ENCODE data around the gene CAPN2.
A peak's percentile ranks its signal among the peaks of the same experiment; 100 is the strongest.
"Not testable (repeated sequence)": the region's sequence is repeated elsewhere in the genome, so short reads cannot be mapped to it uniquely, and the experiment has no call there.

CAPN2 gene

GRCh38 chr1:223717123-223717522 is 4.8 kb downstream of the CAPN2 start:
- DNase-seq (ENCODE audit: low read depth in 2 of 2), result no peak

GRCh38 chr1:223717695-223718363 is 5.5 kb downstream of the CAPN2 start:
- DNase-seq (ENCODE audit: low read depth in 2 of 2), result no peak

GRCh38 chr1:223718850-223719249 is 6.5 kb downstream of the CAPN2 start:
- no peak for DNase-seq (ENCODE audit: low read depth in 2 of 2)

GRCh38 chr1:223720971-223721591 is 8.7 kb downstream of the CAPN2 start:
- no peak for DNase-seq (ENCODE audit: low read depth in 2 of 2)

DNA sequence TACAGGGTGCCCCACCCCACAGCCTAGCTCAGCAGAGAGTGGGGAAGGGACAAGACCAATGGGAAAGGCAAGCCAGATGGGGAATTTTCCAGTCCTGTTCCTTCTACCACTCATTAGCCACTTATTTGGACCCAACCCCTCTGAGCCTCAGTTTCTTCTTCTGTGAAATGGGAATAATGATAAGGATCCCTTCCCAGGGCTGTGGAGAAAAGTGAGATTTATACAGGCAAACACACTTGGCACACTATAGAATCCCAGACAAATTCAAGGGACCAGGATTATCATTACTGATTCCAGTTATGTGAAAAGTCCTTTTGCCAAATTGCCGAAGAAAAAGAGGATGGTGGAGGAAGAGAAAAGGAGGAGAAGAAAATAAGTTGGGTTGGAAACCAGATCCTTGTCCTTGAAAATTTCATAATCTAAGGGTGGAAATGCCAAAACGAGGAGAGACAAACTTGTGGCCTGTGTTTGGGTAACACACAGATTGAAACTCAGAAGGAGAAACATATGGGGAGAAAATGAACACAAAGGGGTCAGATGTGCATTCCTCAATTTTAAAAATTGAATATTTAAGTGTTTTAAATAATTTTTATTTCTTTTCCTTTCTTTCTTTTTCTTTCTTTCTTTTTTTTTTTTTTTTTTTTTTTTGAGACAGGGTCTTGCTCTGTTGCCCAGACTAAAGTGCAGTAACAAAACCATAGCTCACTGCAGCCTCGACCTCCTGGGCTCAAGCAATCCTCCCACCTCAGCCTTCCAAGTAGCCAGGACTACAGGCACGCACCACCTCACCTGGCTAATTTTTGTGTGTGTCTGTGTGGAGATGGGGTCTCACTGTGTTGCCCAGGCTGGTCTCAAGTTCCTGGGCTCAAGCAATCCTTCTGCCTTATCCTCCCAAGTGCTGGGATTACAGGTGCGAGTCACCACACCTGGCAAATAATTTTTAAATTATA is 9.6 kb downstream of the CAPN2 start:
- no peak for DNase-seq (ENCODE audit: low read depth in 2 of 2)

- no peak for DNase-seq (ENCODE audit: low read depth in 2 of 2)
These were observed 11.1 kb downstream of the CAPN2 start for GRCh38 chr1:223723351-223723904.

DNA sequence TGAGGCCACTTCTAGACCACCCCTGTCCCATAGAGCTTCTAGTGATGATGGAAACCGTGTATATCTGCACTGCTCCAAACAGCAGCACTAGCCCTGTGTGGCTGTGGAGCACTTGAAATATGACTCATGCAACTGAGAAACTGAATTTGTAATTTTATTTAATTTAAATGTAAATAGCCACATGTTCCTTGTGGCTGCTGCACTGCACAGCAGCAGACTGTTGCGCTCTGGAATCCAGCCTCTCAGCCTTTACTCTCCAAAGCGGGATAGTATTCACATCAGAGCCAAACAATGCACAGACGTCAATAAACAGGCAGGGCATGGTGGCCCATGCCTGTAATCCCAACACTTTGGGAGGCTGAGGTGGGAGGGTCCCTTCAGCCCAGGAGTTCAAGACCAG is 12.0 kb downstream of the CAPN2 start:
- no peak for DNase-seq (ENCODE audit: low read depth in 2 of 2)

- DNase-seq (ENCODE audit: low read depth in 2 of 2), result no peak
These were observed 13.2 kb downstream of the CAPN2 start for GRCh38 chr1:223725578-223725977.

DNA sequence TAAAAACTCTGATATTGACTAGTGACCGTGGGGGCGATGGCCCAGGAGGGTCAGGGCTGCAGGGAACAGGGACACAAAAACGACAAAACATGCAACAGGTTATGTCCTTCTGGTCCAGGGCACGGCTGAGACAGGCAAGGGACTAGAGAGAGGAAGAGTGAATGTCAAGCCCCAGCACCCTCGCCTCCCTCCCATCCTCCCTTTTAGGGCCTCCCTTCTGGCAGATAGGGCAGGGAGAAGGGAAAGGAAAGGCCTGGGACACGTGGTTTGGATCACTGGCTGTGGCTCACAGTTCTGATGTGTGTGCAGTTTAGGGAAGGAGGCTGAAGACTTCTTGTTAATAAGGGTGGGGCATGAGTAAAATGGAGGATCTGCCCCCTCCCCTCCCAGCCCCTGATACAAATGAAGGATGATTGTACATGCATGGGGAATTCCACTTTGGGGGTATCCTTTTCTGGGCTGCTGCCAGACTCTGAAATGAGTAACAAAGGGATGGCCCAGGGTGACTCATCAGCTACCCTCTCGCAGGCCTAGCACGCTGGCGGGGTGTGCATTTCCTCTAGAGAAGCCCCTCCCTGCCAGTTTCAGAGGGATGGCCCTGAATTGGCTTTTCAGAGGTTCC is 14.2 kb downstream of the CAPN2 start:
- DNase-seq (ENCODE audit: low read depth in 2 of 2), result peak; percentile 68 to 82

DNA sequence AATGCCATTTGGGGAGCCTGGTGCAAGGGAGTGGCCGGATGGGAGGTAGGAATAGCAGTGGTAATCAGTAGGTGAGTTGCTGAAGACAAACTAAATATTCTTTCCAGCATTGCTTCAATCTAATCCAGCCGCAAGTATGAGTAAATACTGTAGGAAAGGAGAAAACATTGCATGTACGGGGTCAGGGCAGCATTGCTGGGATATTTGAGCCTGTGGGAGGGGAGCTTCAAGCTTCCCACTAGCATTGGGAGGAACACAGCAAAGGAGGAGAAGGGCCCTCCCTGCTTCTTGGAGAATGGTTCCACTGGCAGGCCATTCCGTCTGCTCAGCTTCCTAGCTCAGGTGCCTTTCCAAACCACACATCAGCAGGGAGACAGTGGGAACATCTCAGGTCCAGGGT is 15.2 kb downstream of the CAPN2 start:
- DNase-seq (ENCODE audit: low read depth in 2 of 2), result no peak

DNA sequence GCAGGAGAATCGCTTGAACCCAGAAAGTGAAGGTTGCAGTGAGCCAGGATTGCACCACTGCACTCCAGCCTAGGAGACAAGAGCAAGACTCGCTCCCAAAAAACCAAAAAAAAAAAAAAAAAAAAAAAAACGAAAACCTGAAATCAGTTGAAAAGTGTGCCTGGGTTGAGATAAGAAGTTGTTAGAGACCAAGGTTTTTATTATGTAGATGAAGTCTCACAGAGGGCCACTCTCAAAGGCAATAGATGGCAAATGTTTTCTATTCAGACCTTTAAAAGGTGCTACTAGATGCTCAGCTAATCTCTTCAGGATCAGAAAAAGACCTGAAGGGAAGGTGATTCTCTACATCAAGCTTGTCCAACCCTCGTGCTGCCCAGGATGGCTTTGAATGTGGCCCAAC is 17.6 kb downstream of the CAPN2 start:
- no peak for DNase-seq (ENCODE audit: low read depth in 2 of 2)

- no peak for DNase-seq (ENCODE audit: low read depth in 2 of 2)
These were observed 18.3 kb downstream of the CAPN2 start for GRCh38 chr1:223730479-223731132.

GRCh38 chr1:223731133-223731770 is 18.9 kb downstream of the CAPN2 start:
- no peak for DNase-seq (ENCODE audit: low read depth in 2 of 2)

- no peak for DNase-seq (ENCODE audit: low read depth in 2 of 2)
These were observed 20.9 kb downstream of the CAPN2 start for GRCh38 chr1:223732993-223733798.

DNA sequence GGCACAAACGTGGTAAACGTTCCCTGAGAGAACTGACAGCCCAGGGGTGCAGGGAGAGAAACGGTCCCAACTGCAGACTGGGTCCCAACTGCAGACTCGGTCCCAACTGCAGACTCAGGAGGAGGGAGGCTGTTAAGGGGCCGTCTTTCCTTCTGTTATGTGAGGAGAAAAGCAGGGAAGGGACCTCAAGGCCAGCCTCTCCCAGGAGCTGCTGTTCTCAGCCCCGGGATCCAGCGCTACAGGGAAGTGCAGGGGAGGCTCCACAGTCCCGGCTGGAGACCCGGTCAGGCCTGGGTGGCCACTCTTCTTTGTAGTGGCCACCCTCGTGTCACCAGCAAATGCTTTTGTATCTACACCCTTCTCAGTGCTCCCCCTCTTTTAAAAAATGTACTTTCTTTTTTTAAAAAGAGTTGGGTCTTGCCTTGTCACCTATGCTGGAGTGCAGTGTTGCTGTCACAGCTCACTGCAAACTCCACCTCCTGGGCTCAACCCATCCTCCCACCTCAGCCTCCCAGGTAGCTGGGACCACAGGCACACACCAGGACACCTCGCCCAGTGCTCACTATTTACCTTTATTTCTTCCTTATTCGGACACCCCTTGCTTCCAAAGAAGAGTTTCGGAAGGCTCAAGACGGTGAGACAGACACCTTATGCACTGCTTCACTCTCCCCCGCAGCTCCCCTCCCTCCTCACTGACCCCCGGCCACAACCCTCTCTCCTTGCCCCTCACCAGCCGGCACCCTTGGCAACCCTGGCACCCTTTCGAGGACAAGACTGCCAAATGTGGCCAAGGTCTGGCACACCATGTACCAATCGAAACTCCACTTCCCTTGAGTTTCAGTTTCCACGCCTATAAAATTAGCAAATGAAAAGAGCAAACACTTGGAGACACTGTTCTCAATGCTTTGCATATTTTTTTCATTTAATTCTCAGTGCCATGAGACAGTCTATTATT is 21.8 kb downstream of the CAPN2 start:
- no peak for DNase-seq (ENCODE audit: low read depth in 2 of 2)

- not testable (repeated sequence) for DNase-seq (ENCODE audit: low read depth in 2 of 2)
These were observed 24.3 kb downstream of the CAPN2 start for GRCh38 chr1:223736638-223737037.

DNA sequence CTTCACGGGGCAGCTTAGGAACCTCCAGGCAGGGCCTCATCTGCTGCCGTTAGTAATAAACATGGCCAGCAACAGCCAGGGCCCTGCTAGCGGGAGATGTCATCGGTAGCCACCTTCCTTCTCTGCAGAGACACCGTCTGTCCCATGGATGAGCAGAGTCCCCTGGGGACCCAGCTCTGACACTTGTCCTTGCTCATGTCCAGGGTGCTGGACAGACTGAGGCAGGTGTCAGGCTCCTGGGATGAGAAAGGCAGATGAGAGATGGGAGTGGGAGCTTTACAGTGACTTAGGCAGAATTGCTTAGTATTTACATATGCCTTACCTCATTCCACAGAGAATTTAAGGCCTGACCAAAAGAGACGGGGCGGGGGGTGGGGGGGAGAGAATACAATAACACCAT is 25.0 kb downstream of the CAPN2 start:
- DNase-seq (ENCODE audit: low read depth in 2 of 2), result no peak

GRCh38 chr1:223738465-223739365 is 26.4 kb downstream of the CAPN2 start:
- DNase-seq (ENCODE audit: low read depth in 2 of 2), result no peak
